AG04450 (cell line): ENCODE results near the gene NACC2. TPM values are rescaled to one million over a fixed set of nuclear protein-coding genes. Genes with fewer than 3 reads are reported as not detected.
"Not testable (repeated sequence)": the region's sequence is repeated elsewhere in the genome, so short reads cannot be mapped to it uniquely, and the experiment has no call there.

ENCODE experiments used
- CTCF ChIA-PET: fragments of 300-600, 350-600 bp; formaldehyde crosslinking; extraction: SDS; loops from one replicate; lab custom pipeline; 2022; ENCODE audit warnings: antibody characterized with exemption, inconsistent platforms; lab: Charles Lee
- POLR2A ChIA-PET: fragments of 350-600 bp; formaldehyde crosslinking; extraction: SDS; loops from one replicate; lab custom pipeline; 2021; ENCODE audit warnings: antibody characterized with exemption, inconsistent platforms; lab: Yijun Ruan, JAX
- DNase-seq: peaks from one replicate; pipeline ENCODE4 v3.0.0-alpha.2; 2011; ENCODE audit warnings: low read depth, low spot score
- H3K27ac ChIP-seq: one replicate; pipeline ENCODE4 v1.5.1; 2012; ENCODE audit warnings: low read depth, low read length, control low read depth
- H3K27me3 ChIP-seq: one replicate; pipeline ENCODE4 v1.6.0; 2012; ENCODE audit warnings: low read length; ENCODE audit not compliant: control insufficient read depth, insufficient read depth
- H3K4me3 ChIP-seq: 2 replicates; pipeline ENCODE4 v1.5.1; 2011; ENCODE audit warnings: mild to moderate bottlenecking, low read depth, low read length, control low read depth
- H3K9me3 ChIP-seq: 2 replicates; pipeline ENCODE4 v1.5.1; 2012; ENCODE audit warnings: low read length; ENCODE audit not compliant: control insufficient read depth, insufficient read depth
- CTCF ChIP-seq: IDR thresholded peaks from 2 replicates; pipeline ENCODE4 v1.5.1; 2011; ENCODE audit warnings: low read depth, low read length, control low read depth, inconsistent platforms
- polyA plus RNA-seq: library from polyadenylated mRNA; depleted of rRNA; stranded (reverse); fragments of >200 nt; gene quantifications from 2 replicates; pipeline ENCODE4 v1.2.3, GENCODE V29; 2011

Gene NACC2
- polyA plus RNA-seq, 1 experiment, result 11.7 TPM

GRCh38 chr9:135968601-135969000 is 126.5 kb downstream of the NACC2 start:
- TF ChIP-seq CTCF, result no peak
- ChIA-PET CTCF (interaction anchor here (0.5 to 2.8 kb wide), 10 partner anchors 18 to 366 kb away, joined by 3 to 58 read pairs (median 4); no protein-coding TSS in a partner anchor), POLR2A (interaction anchor here (1.3 kb wide), 1 partner anchor 151 kb away, joined by 4 read pairs; no protein-coding TSS in a partner anchor)
- Histone ChIP-seq H3K9me3 (peaks cover 2% of the 10 kb centered on the region; the same call in 1 of the 2 replicates), H3K4me3 (no peak overlapping the region), H3K27ac (no peak overlapping the region), H3K27me3 (peaks cover 23% of the 10 kb centered on the region)
- no peak for DNase-seq

- no peak for DNase-seq
- no peak for TF ChIP-seq CTCF
- Histone ChIP-seq H3K27me3 (peaks cover 23% of the 10 kb centered on the region), H3K4me3 (no peak overlapping the region), H3K27ac (no peak overlapping the region), H3K9me3 (peaks cover 2% of the 10 kb centered on the region; the same call in 1 of the 2 replicates)
- POLR2A ChIA-PET, result interaction anchor here (1.0 to 1.3 kb wide), 2 partner anchors 152 to 154 kb away, joined by 4 read pairs; no protein-coding TSS in a partner anchor
- CTCF ChIA-PET, result interaction anchor here (0.5 to 2.8 kb wide), 12 partner anchors 18 to 366 kb away, joined by 3 to 58 read pairs (median 4); no protein-coding TSS in a partner anchor
Observed at GRCh38 chr9:135968083-135968476, 127.0 kb downstream of the NACC2 start.

- POLR2A ChIA-PET, result interaction anchor here (0.8 to 1.0 kb wide), 2 partner anchors 133 to 155 kb away, joined by 3 to 4 read pairs; no protein-coding TSS in a partner anchor
- CTCF ChIA-PET, result interaction anchor here (0.6 to 2.8 kb wide), 13 partner anchors 9 to 238 kb away, joined by 3 to 58 read pairs (median 4); partner anchors contain the start of gene LHX3
- H3K9me3 ChIP-seq, DNase-seq, H3K27ac ChIP-seq, H3K4me3 ChIP-seq: not testable (repeated sequence)
- peaks cover 25% of the 10 kb centered on the region for H3K27me3 ChIP-seq
Observed at GRCh38 chr9:135966916-135967260, 128.2 kb downstream of the NACC2 start.

GRCh38 chr9:135965124-135965756 is 129.8 kb downstream of the NACC2 start:
- no peak for TF ChIP-seq CTCF
- ChIA-PET CTCF (no interaction called here), POLR2A (no interaction called here)
- no peak for DNase-seq
- no peaks in the 10 kb centered on the region; the same call in 1 of the 2 replicates for H3K9me3 ChIP-seq
- H3K4me3 ChIP-seq, result no peak overlapping the region
- no peak overlapping the region for H3K27ac ChIP-seq
- peaks cover 13% of the 10 kb centered on the region for H3K27me3 ChIP-seq

GRCh38 chr9:135963938-135964337 is 131.2 kb downstream of the NACC2 start:
- POLR2A ChIA-PET, result no interaction called here
- Histone ChIP-seq H3K27ac (no peak overlapping the region), H3K9me3 (no peaks in the 10 kb centered on the region; the same call in 1 of the 2 replicates), H3K4me3 (no peak overlapping the region), H3K27me3 (peaks cover 11% of the 10 kb centered on the region)
- CTCF ChIA-PET, result interaction anchor here (2.0 kb wide), 1 partner anchor 158 kb away, joined by 6 read pairs; no protein-coding TSS in a partner anchor
- TF ChIP-seq CTCF, result no peak
- DNase-seq, result no peak
